ENCODE results near the gene ADCY4.
"Not testable (repeated sequence)": the region's sequence is repeated elsewhere in the genome, so short reads cannot be mapped to it uniquely, and the experiment has no call there.

Gene ADCY4

GRCh38 chr14:24354482-24354825 is 19.6 kb upstream of the ADCY4 start:
- not testable (repeated sequence) for H3K9ac ChIP-seq (ENCODE audit: low read depth in 1 of 2, low read length in 2 of 2); H3K27ac ChIP-seq (ENCODE audit: low read depth, low read length); H3K27me3 ChIP-seq (ENCODE audit: control insufficient read depth in 1 of 2, insufficient read depth in 2 of 2, low read length in 2 of 2); H3K36me3 ChIP-seq (ENCODE audit: control insufficient read depth in 1 of 2, insufficient read depth in 2 of 2, low read length in 2 of 2); H3K4me1 ChIP-seq (ENCODE audit: control insufficient read depth in 1 of 2, insufficient read depth in 2 of 2, low read length in 2 of 2); H3K9me3 ChIP-seq (ENCODE audit: control insufficient read depth in 1 of 2, low read length in 2 of 2); H3K4me3 ChIP-seq (ENCODE audit: low read depth in 1 of 2, low read length in 2 of 2)

GRCh38 chr14:24353559-24354481 is 18.9 kb upstream of the ADCY4 start:
- H3K36me3 ChIP-seq (ENCODE audit: control insufficient read depth in 1 of 2, insufficient read depth in 2 of 2, low read length in 2 of 2) = no peaks in the 10 kb centered on the region
- H3K27me3 ChIP-seq (ENCODE audit: control insufficient read depth in 1 of 2, insufficient read depth in 2 of 2, low read length in 2 of 2) = peaks cover 0 to 4% of the 10 kb centered on the region in 2 donors
- H3K9ac ChIP-seq (ENCODE audit: low read depth in 1 of 2, low read length in 2 of 2) = no peak overlapping the region
- H3K27ac ChIP-seq (ENCODE audit: low read depth, low read length) = no peak overlapping the region
- peaks cover 6 to 9% of the 10 kb centered on the region in 2 donors for H3K4me1 ChIP-seq (ENCODE audit: control insufficient read depth in 1 of 2, insufficient read depth in 2 of 2, low read length in 2 of 2)
- H3K9me3 ChIP-seq (ENCODE audit: control insufficient read depth in 1 of 2, low read length in 2 of 2) = no peaks in the 10 kb centered on the region
- H3K4me3 ChIP-seq (ENCODE audit: low read depth in 1 of 2, low read length in 2 of 2) = no peak overlapping the region

GRCh38 chr14:24351517-24351916 is 16.6 kb upstream of the ADCY4 start:
- Histone ChIP-seq H3K4me1 (ENCODE audit: control insufficient read depth in 1 of 2, insufficient read depth in 2 of 2, low read length in 2 of 2) (peaks cover 15 to 18% of the 10 kb centered on the region in 2 donors), H3K4me3 (ENCODE audit: low read depth in 1 of 2, low read length in 2 of 2) (no peak overlapping the region), H3K9ac (ENCODE audit: low read depth in 1 of 2, low read length in 2 of 2) (no peak overlapping the region), H3K27me3 (ENCODE audit: control insufficient read depth in 1 of 2, insufficient read depth in 2 of 2, low read length in 2 of 2) (peaks cover 0 to 4% of the 10 kb centered on the region in 2 donors), H3K9me3 (ENCODE audit: control insufficient read depth in 1 of 2, low read length in 2 of 2) (no peaks in the 10 kb centered on the region), H3K27ac (ENCODE audit: low read depth, low read length) (no peak overlapping the region), H3K36me3 (ENCODE audit: control insufficient read depth in 1 of 2, insufficient read depth in 2 of 2, low read length in 2 of 2) (no peaks in the 10 kb centered on the region)

GRCh38 chr14:24349742-24350141 is 14.9 kb upstream of the ADCY4 start:
- Histone ChIP-seq H3K9me3 (ENCODE audit: control insufficient read depth in 1 of 2, low read length in 2 of 2) (no peaks in the 10 kb centered on the region), H3K4me1 (ENCODE audit: control insufficient read depth in 1 of 2, insufficient read depth in 2 of 2, low read length in 2 of 2) (peaks cover 15 to 18% of the 10 kb centered on the region in 2 donors), H3K27ac (ENCODE audit: low read depth, low read length) (no peak overlapping the region), H3K9ac (ENCODE audit: low read depth in 1 of 2, low read length in 2 of 2) (no peak overlapping the region), H3K4me3 (ENCODE audit: low read depth in 1 of 2, low read length in 2 of 2) (no peak overlapping the region), H3K36me3 (ENCODE audit: control insufficient read depth in 1 of 2, insufficient read depth in 2 of 2, low read length in 2 of 2) (no peaks in the 10 kb centered on the region), H3K27me3 (ENCODE audit: control insufficient read depth in 1 of 2, insufficient read depth in 2 of 2, low read length in 2 of 2) (peaks cover 0 to 4% of the 10 kb centered on the region in 2 donors)

- Histone ChIP-seq H3K27me3 (ENCODE audit: control insufficient read depth in 1 of 2, insufficient read depth in 2 of 2, low read length in 2 of 2) (peaks cover 0 to 4% of the 10 kb centered on the region in 2 donors), H3K9me3 (ENCODE audit: control insufficient read depth in 1 of 2, low read length in 2 of 2) (no peaks in the 10 kb centered on the region), H3K9ac (ENCODE audit: low read depth in 1 of 2, low read length in 2 of 2) (no peak overlapping the region), H3K4me1 (ENCODE audit: control insufficient read depth in 1 of 2, insufficient read depth in 2 of 2, low read length in 2 of 2) (peaks cover 12 to 17% of the 10 kb centered on the region in 2 donors), H3K36me3 (ENCODE audit: control insufficient read depth in 1 of 2, insufficient read depth in 2 of 2, low read length in 2 of 2) (no peaks in the 10 kb centered on the region), H3K4me3 (ENCODE audit: low read depth in 1 of 2, low read length in 2 of 2) (no peak overlapping the region), H3K27ac (ENCODE audit: low read depth, low read length) (no peak overlapping the region)
These were observed 13.3 kb upstream of the ADCY4 start for GRCh38 chr14:24348186-24348585.

- H3K27ac ChIP-seq (ENCODE audit: low read depth, low read length) = no peak overlapping the region
- H3K4me1 ChIP-seq (ENCODE audit: control insufficient read depth in 1 of 2, insufficient read depth in 2 of 2, low read length in 2 of 2) = peaks cover 12 to 17% of the 10 kb centered on the region in 2 donors
- H3K9me3 ChIP-seq (ENCODE audit: control insufficient read depth in 1 of 2, low read length in 2 of 2) = no peaks in the 10 kb centered on the region
- no peak overlapping the region for H3K9ac ChIP-seq (ENCODE audit: low read depth in 1 of 2, low read length in 2 of 2)
- H3K36me3 ChIP-seq (ENCODE audit: control insufficient read depth in 1 of 2, insufficient read depth in 2 of 2, low read length in 2 of 2) = no peaks in the 10 kb centered on the region
- peaks cover 0 to 4% of the 10 kb centered on the region in 2 donors for H3K27me3 ChIP-seq (ENCODE audit: control insufficient read depth in 1 of 2, insufficient read depth in 2 of 2, low read length in 2 of 2)
- H3K4me3 ChIP-seq (ENCODE audit: low read depth in 1 of 2, low read length in 2 of 2) = no peak overlapping the region
These were observed 12.3 kb upstream of the ADCY4 start for GRCh38 chr14:24347134-24347533.

GRCh38 chr14:24343795-24344660 is 9.2 kb upstream of the ADCY4 start:
- H3K27ac ChIP-seq (ENCODE audit: low read depth, low read length) = no peak overlapping the region
- no peaks in the 10 kb centered on the region for H3K36me3 ChIP-seq (ENCODE audit: control insufficient read depth in 1 of 2, insufficient read depth in 2 of 2, low read length in 2 of 2)
- H3K4me1 ChIP-seq (ENCODE audit: control insufficient read depth in 1 of 2, insufficient read depth in 2 of 2, low read length in 2 of 2) = peaks cover 19 to 20% of the 10 kb centered on the region in 2 donors
- no peaks in the 10 kb centered on the region for H3K9me3 ChIP-seq (ENCODE audit: control insufficient read depth in 1 of 2, low read length in 2 of 2)
- no peak overlapping the region for H3K9ac ChIP-seq (ENCODE audit: low read depth in 1 of 2, low read length in 2 of 2)
- H3K27me3 ChIP-seq (ENCODE audit: control insufficient read depth in 1 of 2, insufficient read depth in 2 of 2, low read length in 2 of 2) = no peaks in the 10 kb centered on the region
- H3K4me3 ChIP-seq (ENCODE audit: low read depth in 1 of 2, low read length in 2 of 2) = no peak overlapping the region

GRCh38 chr14:24342889-24343288 is 8.0 kb upstream of the ADCY4 start:
- H3K27me3 ChIP-seq (ENCODE audit: control insufficient read depth in 1 of 2, insufficient read depth in 2 of 2, low read length in 2 of 2) = no peaks in the 10 kb centered on the region
- H3K27ac ChIP-seq (ENCODE audit: low read depth, low read length) = no peak overlapping the region
- no peak overlapping the region for H3K9ac ChIP-seq (ENCODE audit: low read depth in 1 of 2, low read length in 2 of 2)
- H3K4me1 ChIP-seq (ENCODE audit: control insufficient read depth in 1 of 2, insufficient read depth in 2 of 2, low read length in 2 of 2) = peaks cover 30% of the 10 kb centered on the region in 2 donors
- H3K9me3 ChIP-seq (ENCODE audit: control insufficient read depth in 1 of 2, low read length in 2 of 2) = no peaks in the 10 kb centered on the region
- H3K4me3 ChIP-seq (ENCODE audit: low read depth in 1 of 2, low read length in 2 of 2) = no peak overlapping the region
- peaks cover 2 to 4% of the 10 kb centered on the region in 2 donors for H3K36me3 ChIP-seq (ENCODE audit: control insufficient read depth in 1 of 2, insufficient read depth in 2 of 2, low read length in 2 of 2)

- H3K4me3 ChIP-seq (ENCODE audit: low read depth in 1 of 2, low read length in 2 of 2) = no peak overlapping the region
- H3K4me1 ChIP-seq (ENCODE audit: control insufficient read depth in 1 of 2, insufficient read depth in 2 of 2, low read length in 2 of 2) = peaks cover 21 to 22% of the 10 kb centered on the region in 2 donors
- H3K36me3 ChIP-seq (ENCODE audit: control insufficient read depth in 1 of 2, insufficient read depth in 2 of 2, low read length in 2 of 2) = peaks cover 7 to 25% of the 10 kb centered on the region in 2 donors
- H3K27me3 ChIP-seq (ENCODE audit: control insufficient read depth in 1 of 2, insufficient read depth in 2 of 2, low read length in 2 of 2) = peaks cover 0 to 5% of the 10 kb centered on the region in 2 donors
- H3K9ac ChIP-seq (ENCODE audit: low read depth in 1 of 2, low read length in 2 of 2) = no peak overlapping the region
- H3K27ac ChIP-seq (ENCODE audit: low read depth, low read length) = no peak overlapping the region
- no peaks in the 10 kb centered on the region for H3K9me3 ChIP-seq (ENCODE audit: control insufficient read depth in 1 of 2, low read length in 2 of 2)
These were observed 5.7 kb upstream of the ADCY4 start for GRCh38 chr14:24340606-24341005.
